HG02973 (cell line): Measurements from ENCODE around the gene MORF4L2.

ENCODE experiments used
- ATAC-seq: cut with Tn5 transposase; IDR thresholded peaks from one replicate; pipeline ENCODE4 v1.9.1; 2021; ENCODE audit warnings: moderate library complexity; ENCODE audit not compliant: unreplicated experiment

MORF4L2 gene

DNA sequence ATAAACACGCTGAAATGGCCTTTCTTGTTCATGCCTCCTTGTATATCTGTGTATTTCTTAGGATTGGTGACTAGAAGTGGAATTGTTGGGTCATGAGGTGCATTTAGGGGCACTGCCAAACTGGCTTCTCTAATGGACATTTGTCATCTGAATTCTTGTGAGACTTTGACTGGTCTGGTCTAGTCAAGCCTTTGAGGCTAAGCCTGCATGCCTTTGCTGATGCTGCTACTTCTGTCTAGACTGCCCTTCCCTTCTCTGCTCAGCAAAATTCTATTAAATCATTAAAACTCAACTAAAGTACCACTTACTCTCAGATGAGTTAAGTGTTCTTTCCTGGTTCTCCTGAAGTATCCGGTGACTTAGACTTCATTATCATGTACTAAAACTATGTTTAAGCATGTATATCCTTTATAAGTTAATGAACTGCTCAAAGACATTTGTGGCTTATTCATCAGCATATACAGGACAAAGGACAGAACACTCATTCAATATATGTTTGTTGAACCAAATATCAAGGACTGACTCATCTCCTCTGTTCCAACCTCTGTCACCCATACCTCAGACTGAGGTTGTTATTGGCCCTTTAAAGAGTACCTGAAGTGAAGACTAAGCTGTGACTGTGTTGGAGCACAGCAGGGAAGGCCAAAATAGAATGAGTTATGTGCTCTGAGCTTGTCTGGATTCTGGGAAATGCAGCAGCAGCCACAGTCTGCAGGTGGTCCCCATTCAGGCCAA is 48.7 kb downstream of the MORF4L2 start:
- ATAC-seq = no peak

GRCh38 chrX:103635436-103635835 is 51.1 kb downstream of the MORF4L2 start:
- no peak for ATAC-seq

DNA sequence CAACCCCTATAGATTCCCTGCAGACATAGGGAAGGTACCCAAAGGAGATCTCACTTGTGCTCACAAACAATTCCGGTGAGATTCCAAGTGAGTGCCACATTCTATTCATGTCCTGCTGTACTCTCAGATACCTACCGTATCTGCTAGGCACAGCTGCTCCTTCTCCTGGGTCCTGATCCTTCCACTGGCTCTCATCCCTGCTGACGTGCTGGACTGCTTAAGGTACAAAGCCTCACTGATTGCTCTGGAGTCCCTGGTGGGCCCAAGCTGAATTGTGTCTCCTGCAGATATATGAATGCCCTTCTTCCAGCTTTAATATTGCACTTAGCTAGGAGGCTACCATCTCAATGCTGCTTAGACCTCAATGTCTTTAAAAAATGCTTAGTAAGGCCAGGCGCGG is 55.4 kb downstream of the MORF4L2 start:
- no peak for ATAC-seq

GRCh38 chrX:103630171-103630511 is 56.4 kb downstream of the MORF4L2 start:
- ATAC-seq = no peak

GRCh38 chrX:103629318-103630170 is 57.0 kb downstream of the MORF4L2 start:
- ATAC-seq = no peak

DNA sequence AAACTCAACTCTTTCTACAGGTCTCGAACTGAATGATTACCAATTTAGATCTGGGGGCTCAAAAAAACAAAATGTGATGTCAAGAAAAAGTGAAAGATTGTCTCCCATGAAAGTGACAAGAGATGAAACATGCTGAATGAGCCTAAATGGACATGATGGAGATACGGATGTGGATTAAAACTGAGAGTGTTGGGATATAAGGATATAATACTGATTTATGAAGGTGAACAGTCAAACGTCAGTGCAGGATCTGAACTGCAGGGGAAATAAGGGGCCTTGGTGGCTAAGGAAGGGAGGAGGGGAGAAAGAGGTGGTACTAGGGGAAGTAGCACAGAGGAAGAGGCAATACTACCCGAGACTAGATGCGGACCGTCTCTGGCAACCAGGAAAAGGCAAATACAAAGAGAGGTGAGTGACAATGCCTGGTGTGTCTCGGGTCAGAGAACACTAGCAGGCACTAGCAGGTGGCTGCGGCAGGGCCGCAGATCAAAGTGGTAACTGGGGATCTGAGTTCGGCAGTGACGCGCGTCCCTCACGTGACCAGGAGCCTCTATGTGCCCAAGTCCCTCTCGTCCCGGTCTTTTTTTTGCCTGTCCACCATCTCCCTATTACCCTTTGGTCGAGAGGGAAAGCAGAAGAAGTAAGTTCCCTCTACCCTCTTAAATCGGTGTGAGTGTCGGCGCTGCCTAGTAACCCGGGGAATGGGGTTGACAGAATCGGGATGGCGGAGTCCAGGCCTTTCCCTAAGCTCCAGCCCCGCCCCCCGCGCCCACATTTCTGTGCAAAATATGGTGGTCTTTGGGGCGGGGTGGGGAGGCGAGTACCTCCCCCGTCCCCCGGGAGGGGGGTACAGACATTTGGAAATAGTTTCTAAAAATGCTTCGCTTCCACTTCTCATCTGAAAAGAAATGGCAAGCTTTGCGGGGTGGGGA is 57.8 kb downstream of the MORF4L2 start, which contains the start of gene TCEAL1:
Gene TCEAL1 (plus strand): TSS at position 590 of the 932 bp plus-strand sequence. CDS start 942 bp downstream, outside the sequence.
- peak; percentile 65 for ATAC-seq

DNA sequence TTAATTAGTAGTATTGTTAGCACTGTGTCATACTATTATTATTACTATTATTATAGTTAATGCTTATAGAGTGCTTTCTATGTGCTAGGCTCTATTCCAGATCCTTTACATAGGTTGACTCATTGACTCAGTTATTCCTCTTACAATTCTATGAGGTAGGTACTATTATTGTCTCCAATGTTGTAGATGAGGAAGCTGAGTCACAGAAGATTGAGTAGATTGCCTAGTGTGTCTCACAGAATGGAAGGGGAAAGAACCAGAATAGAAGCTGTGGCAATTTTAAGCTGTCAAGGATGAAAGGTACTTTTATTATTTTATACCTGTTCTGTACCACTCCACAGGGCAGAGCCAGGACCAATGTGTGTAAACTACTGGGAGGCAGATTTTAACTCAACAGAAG is 59.6 kb downstream of the MORF4L2 start:
- no peak for ATAC-seq
